T-cell (primary cell): ENCODE measurements around the gene RNF224. TPM values are rescaled to one million over a fixed set of nuclear protein-coding genes. Genes with fewer than 3 reads are reported as not detected.

Experiments used
- ATAC-seq, 4 experiments: fragments of 200-7000 bp in 3 of 4; fragments of 150-1000 bp in 1 of 4; cut with Tn5 transposase; replicated peaks in 1 of 4; 1 replicate in 3 of 4; 2 replicates in 1 of 4; pipeline ENCODE4 v1.10.0; 2021; ENCODE audit warnings: moderate library complexity in 3 of 4, mild to moderate bottlenecking in 2 of 4, moderate number of reproducible peaks in 1 of 4
- CTCF ChIA-PET, 2 donors: fragments of 300-600 bp; sonication (Branson Sonifier 250); formaldehyde crosslinking; loops; one replicate each; lab custom pipeline; 2022; ENCODE audit warnings: antibody characterized with exemption in 2 of 2; lab: Charles Lee
- POLR2A ChIA-PET, 2 donors: fragments of 300-600 bp; sonication (Branson Sonifier 250); formaldehyde crosslinking; loops; one replicate each; lab custom pipeline; 2022; ENCODE audit warnings: antibody characterized with exemption in 2 of 2; lab: Charles Lee
- DNase-seq, 35 experiments: peaks; one replicate each; pipeline versions ENCODE4 v3.0.0 to v3.0.0-alpha.2; 2013 to 2023
- H3K27ac ChIP-seq: one replicate; pipeline ENCODE4 v1.5.1; 2013; ENCODE audit warnings: low read length
- H3K27me3 ChIP-seq, 2 experiments: replicated peaks in 1 of 2; 1 replicate in 1 of 2; 2 replicates in 1 of 2; pipeline versions ENCODE4 v1.6.1 to v1.7.0; 2013; ENCODE audit warnings: low read length in 1 of 2, mixed read lengths in 1 of 2; ENCODE audit not compliant: control insufficient read depth in 2 of 2, insufficient read depth in 2 of 2; ENCODE audit errors: extremely low read depth in 1 of 2
- H3K36me3 ChIP-seq, 2 donors: 1 replicate in 1 of 2; 2 replicates in 1 of 2; pipeline versions ENCODE4 v1.6.1 to v1.7.0; 2013; ENCODE audit warnings: low read length in 1 of 2; ENCODE audit not compliant: control insufficient read depth in 2 of 2, insufficient read depth in 1 of 2; ENCODE audit errors: extremely low read depth in 1 of 2
- H3K4me1 ChIP-seq, 2 experiments: 1 replicate in 1 of 2; 2 replicates in 1 of 2; pipeline versions ENCODE4 v1.6.1 to v1.7.0; 2013; ENCODE audit warnings: low read length in 2 of 2, mixed read lengths in 1 of 2; ENCODE audit not compliant: insufficient read depth in 2 of 2, control insufficient read depth in 1 of 2; ENCODE audit errors: extremely low read depth in 1 of 2
- H3K4me3 ChIP-seq, 2 donors: 1 replicate in 1 of 2; 2 replicates in 1 of 2; pipeline versions ENCODE4 v1.5.1 to v1.7.0; 2013; ENCODE audit warnings: mild to moderate bottlenecking in 2 of 2, low read length in 1 of 2, moderate library complexity in 1 of 2; ENCODE audit not compliant: control insufficient read depth in 1 of 2; ENCODE audit errors: extremely low read depth in 1 of 2
- H3K9me3 ChIP-seq: 2 replicates; pipeline ENCODE4 v1.7.0; 2013
- H3K27ac Mint-ChIP-seq, 2 donors: one replicate each; pipeline ENCODE4 v1.8.0; 2020 to 2021; ENCODE audit warnings: mild to moderate bottlenecking in 2 of 2, mixed read lengths in 2 of 2
- H3K27me3 Mint-ChIP-seq, 2 donors: one replicate each; pipeline ENCODE4 v1.8.0; 2021 to 2022; ENCODE audit warnings: mixed read lengths in 2 of 2
- H3K36me3 Mint-ChIP-seq: one replicate; pipeline ENCODE4 v1.8.0; 2021; ENCODE audit warnings: mixed read lengths
- H3K4me1 Mint-ChIP-seq, 3 donors: one replicate each; pipeline ENCODE4 v1.8.0; 2020 to 2022; ENCODE audit warnings: mixed read lengths in 3 of 3, mild to moderate bottlenecking in 1 of 3
- H3K4me3 Mint-ChIP-seq, 3 donors: one replicate each; pipeline ENCODE4 v1.8.0; 2020 to 2022; ENCODE audit warnings: mild to moderate bottlenecking in 3 of 3, mixed read lengths in 3 of 3, moderate library complexity in 3 of 3
- H3K9me3 Mint-ChIP-seq, 3 donors: one replicate each; pipeline ENCODE4 v1.8.0; 2020 to 2022; ENCODE audit warnings: mixed read lengths in 3 of 3
- WGBS: methylation state at CpG from one replicate; pipeline ENCODE4 v1.1.5; 2013; ENCODE audit warnings: missing lambda C conversion rate; ENCODE audit not compliant: insufficient coverage; 5-methylcytosine and 5-hydroxymethylcytosine counted together
- total RNA-seq, 35 experiments: library from RNA in 6 of 35; stranded (reverse) in 6 of 35; fragments of 120-200 nt in 1 of 35; gene quantifications; one replicate each; pipeline versions ENCODE4 v1.2.1 to v1.2.4 and lab custom pipeline; 2013 to 2026

Gene RNF224
- total RNA-seq, 5 donors from 2014 or later (not counting 1 experiment from before 2014, with no cell fraction given), result not detected

GRCh38 chr9:137206602-137207001 lies 20.7 kb upstream of the RNF224 start:
- 82% methylated on average over 6 of the region's 7 CpGs for WGBS
- Histone ChIP-seq H3K27me3 (no peaks in the 10 kb centered on the region), H3K4me1 (peaks cover 19 to 44% of the 10 kb centered on the region in 2 experiments), H3K27ac (no peak overlapping the region), H3K4me3 (no peak overlapping the region), H3K9me3 (no peaks in the 10 kb centered on the region), H3K36me3 (peaks cover 0 to 6% of the 10 kb centered on the region in 2 donors)
- H3K27ac Mint-ChIP-seq, result no peak overlapping the region
- peak overlapping the region; percentile 90 to 92 (median 91) for H3K4me3 Mint-ChIP-seq
- DNase-seq, result no peak
- H3K9me3 Mint-ChIP-seq, result no peaks in the 10 kb centered on the region
- ChIA-PET POLR2A (interaction anchor here (0.6 to 1.0 kb wide), 2 partner anchors 15 to 30 kb away, joined by 3 to 5 read pairs; partner anchors contain the start of gene RNF208 (in 1 of the 2)), CTCF (no interaction called here)
- ATAC-seq, result no peak
- H3K27me3 Mint-ChIP-seq, result no peaks in the 10 kb centered on the region
- H3K36me3 Mint-ChIP-seq, result peaks cover 9% of the 10 kb centered on the region
- H3K4me1 Mint-ChIP-seq, result peaks cover 39 to 54% (median 41%) of the 10 kb centered on the region in 3 donors

GRCh38 chr9:137211532-137211931 lies 15.8 kb upstream of the RNF224 start:
- H3K9me3 Mint-ChIP-seq, result no peaks in the 10 kb centered on the region
- no peak overlapping the region for H3K27ac Mint-ChIP-seq
- ATAC-seq, result no peak
- H3K4me3 Mint-ChIP-seq, result no peak overlapping the region
- no peak overlapping the region for H3K27ac ChIP-seq
- ChIA-PET POLR2A (no interaction called here), CTCF (no interaction called here)
- no peak overlapping the region for H3K4me3 ChIP-seq
- H3K36me3 Mint-ChIP-seq, result peaks cover 9% of the 10 kb centered on the region
- H3K4me1 Mint-ChIP-seq, result peaks cover 12 to 17% (median 12%) of the 10 kb centered on the region in 3 donors
- H3K27me3 Mint-ChIP-seq, result no peaks in the 10 kb centered on the region
- H3K27me3 ChIP-seq, result no peaks in the 10 kb centered on the region
- peaks cover 0 to 5% of the 10 kb centered on the region in 2 donors for H3K36me3 ChIP-seq
- 91% methylated on average over 13 of the region's 13 CpGs for WGBS
- H3K4me1 ChIP-seq, result peaks cover 2 to 12% of the 10 kb centered on the region in 2 experiments
- no peaks in the 10 kb centered on the region for H3K9me3 ChIP-seq
- no peak for DNase-seq

- Mint-ChIP-seq H3K36me3 (peaks cover 5% of the 10 kb centered on the region), H3K4me3 (no peak overlapping the region), H3K27me3 (no peaks in the 10 kb centered on the region), H3K27ac (no peak overlapping the region), H3K9me3 (no peaks in the 10 kb centered on the region), H3K4me1 (peaks cover 2 to 8% (median 2%) of the 10 kb centered on the region in 3 donors)
- no peak for DNase-seq
- 92% methylated on average over 21 of the region's 21 CpGs for WGBS
- H3K27ac ChIP-seq, result no peak overlapping the region
- H3K4me1 ChIP-seq, result peaks cover 0 to 2% of the 10 kb centered on the region in 2 experiments
- no peak overlapping the region for H3K4me3 ChIP-seq
- ATAC-seq, result no peak
- CTCF ChIA-PET, result no interaction called here
- peaks cover 0 to 5% of the 10 kb centered on the region in 2 donors for H3K36me3 ChIP-seq
- no peaks in the 10 kb centered on the region for H3K9me3 ChIP-seq
- POLR2A ChIA-PET, result no interaction called here
- H3K27me3 ChIP-seq, result no peaks in the 10 kb centered on the region
These were observed 14.8 kb upstream of the RNF224 start for GRCh38 chr9:137212520-137212919.

GRCh38 chr9:137213160-137214060 lies 13.9 kb upstream of the RNF224 start:
- H3K36me3 Mint-ChIP-seq, result peaks cover 4% of the 10 kb centered on the region
- Histone ChIP-seq H3K4me3 (no peak overlapping the region), H3K27ac (no peak overlapping the region), H3K9me3 (no peaks in the 10 kb centered on the region), H3K27me3 (no peaks in the 10 kb centered on the region), H3K36me3 (peaks cover 0 to 5% of the 10 kb centered on the region in 2 donors), H3K4me1 (no peaks in the 10 kb centered on the region)
- ATAC-seq (no peak), DNase-seq (no peak)
- H3K9me3 Mint-ChIP-seq, result no peaks in the 10 kb centered on the region
- peaks cover 0 to 3% (median 1%) of the 10 kb centered on the region in 3 donors for H3K4me1 Mint-ChIP-seq
- ChIA-PET POLR2A (no interaction called here), CTCF (no interaction called here)
- no peak overlapping the region for H3K27ac Mint-ChIP-seq
- no peaks in the 10 kb centered on the region for H3K27me3 Mint-ChIP-seq
- WGBS, result 94% methylated on average over 49 of the region's 49 CpGs
- no peak overlapping the region for H3K4me3 Mint-ChIP-seq

- Mint-ChIP-seq H3K4me3 (no peak overlapping the region), H3K27me3 (no peaks in the 10 kb centered on the region), H3K36me3 (no peaks in the 10 kb centered on the region), H3K4me1 (no peaks in the 10 kb centered on the region), H3K27ac (no peak overlapping the region), H3K9me3 (no peaks in the 10 kb centered on the region)
- WGBS, result 90% methylated on average over 18 of the region's 19 CpGs
- Histone ChIP-seq H3K9me3 (no peaks in the 10 kb centered on the region), H3K36me3 (peaks cover 0 to 2% of the 10 kb centered on the region in 2 donors), H3K27me3 (no peaks in the 10 kb centered on the region), H3K4me1 (no peaks in the 10 kb centered on the region), H3K27ac (no peak overlapping the region), H3K4me3 (no peak overlapping the region)
- POLR2A ChIA-PET, result interaction anchor here in 1 of 2 donors (0.5 kb wide), 1 partner anchor 9 kb away, joined by 3 read pairs; no protein-coding TSS in a partner anchor
- ATAC-seq (no peak), DNase-seq (no peak)
- CTCF ChIA-PET, result no interaction called here
These were observed 12.7 kb upstream of the RNF224 start for GRCh38 chr9:137214620-137215019.

GRCh38 chr9:137215196-137215986 lies 11.9 kb upstream of the RNF224 start:
- Mint-ChIP-seq H3K27ac (no peak overlapping the region), H3K36me3 (no peaks in the 10 kb centered on the region), H3K4me3 (no peak overlapping the region), H3K27me3 (no peaks in the 10 kb centered on the region), H3K9me3 (no peaks in the 10 kb centered on the region), H3K4me1 (no peaks in the 10 kb centered on the region)
- no peaks in the 10 kb centered on the region for H3K9me3 ChIP-seq
- POLR2A ChIA-PET, result no interaction called here
- no peak overlapping the region for H3K4me3 ChIP-seq
- ATAC-seq, result no peak
- H3K27me3 ChIP-seq, result peaks cover 0 to 4% of the 10 kb centered on the region in 2 experiments
- DNase-seq, result no peak
- 93% methylated on average over 14 of the region's 22 CpGs for WGBS
- peaks cover 0 to 2% of the 10 kb centered on the region in 2 donors for H3K36me3 ChIP-seq
- no peaks in the 10 kb centered on the region for H3K4me1 ChIP-seq
- CTCF ChIA-PET, result no interaction called here
- no peak overlapping the region for H3K27ac ChIP-seq
